ENCODE data around the gene SIMC1. TPM values are rescaled to one million over a fixed set of nuclear protein-coding genes. Genes with fewer than 3 reads are reported as not detected.

The SIMC1 gene
- total and polyA plus RNA-seq, 2 of the 4 experiments (the other 2 are of a cell fraction): 8.2 to 11.7 TPM

- H3K23ac ChIP-seq (ENCODE audit: low read depth, low read length): no peak overlapping the region
- H2BK5ac ChIP-seq (ENCODE audit: low read depth, low read length, poor library complexity, severe bottlenecking): no peak overlapping the region
- ATAC-seq (ENCODE audit: low read depth) (peak; percentile 56), DNase-seq (peak; percentile 15)
- H3K9me1 ChIP-seq (ENCODE audit: insufficient read depth, low read length): no peaks in the 10 kb centered on the region; the same call in 1 of the 2 replicates
- TF ChIP-seq SMC3 (IDR thresholded peaks at IDR 0.05; ENCODE audit: low read depth, low read length) (no peak), CHD1 (IDR thresholded peaks at IDR 0.05; ENCODE audit: low read depth, low read length) (no peak), RAD21 (IDR thresholded peaks at IDR 0.05; ENCODE audit: low read length) (no peak), RCOR1 (IDR thresholded peaks at IDR 0.05; ENCODE audit: insufficient replicate concordance, low read length) (no peak), RFX5 (IDR thresholded peaks at IDR 0.05; ENCODE audit: low read depth, low read length) (no peak), MAFK (IDR thresholded peaks at IDR 0.05; ENCODE audit: low read depth, low read length) (no peak), ELK1 (IDR thresholded peaks at IDR 0.05; ENCODE audit: borderline replicate concordance, low read depth, low read length) (no peak), MAZ (IDR thresholded peaks at IDR 0.05; ENCODE audit: borderline replicate concordance, low read depth, low read length) (no peak), CEBPB (IDR thresholded peaks at IDR 0.05; ENCODE audit: low read depth, low read length) (no peak), NFE2L2 (IDR thresholded peaks at IDR 0.05; ENCODE audit: low read depth, low read length) (no peak), CTCF (conservative IDR thresholded peaks at IDR 0.05; ENCODE audit: low read depth, low read length) (no peak), MXI1 (IDR thresholded peaks at IDR 0.05; ENCODE audit: borderline replicate concordance, low read depth, low read length) (no peak), USF2 (IDR thresholded peaks at IDR 0.05; ENCODE audit: low read depth, low read length) (no peak), FOS (IDR thresholded peaks at IDR 0.05; ENCODE audit: low read depth, low read length) (no peak), BHLHE40 (IDR thresholded peaks at IDR 0.05; ENCODE audit: low read depth, low read length) (no peak), POLR2A (IDR thresholded peaks at IDR 0.05; ENCODE audit: low read depth, low read length) (no peak)
- no peak overlapping the region for H2BK120ac ChIP-seq (ENCODE audit: low read depth, low read length)
- H2AK9ac ChIP-seq (replicated peaks; ENCODE audit: low read depth, low read length, poor library complexity): no peak overlapping the region
- intact Hi-C loops (cut with micrococcal nuclease) (no loop called here), in situ Hi-C loops (cut with MboI; ENCODE audit: low sequenced_read_pairs) (no loop called here), dilution Hi-C loops (cut with HindIII; ENCODE audit: low sequenced_read_pairs, unreplicated experiment) (no loop called here)
- H4K20me1 ChIP-seq (ENCODE audit: insufficient read depth, low read length): no peaks in the 10 kb centered on the region; the same call in 1 of the 2 replicates
- H3K4me1 ChIP-seq (ENCODE audit: control insufficient read depth, insufficient read depth, low read length): no peaks in the 10 kb centered on the region
- peaks cover 35% of the 10 kb centered on the region for H3K36me3 ChIP-seq (ENCODE audit: control insufficient read depth, insufficient read depth, low read length)
- no peak overlapping the region for H2BK20ac ChIP-seq (ENCODE audit: low read depth, low read length)
- BruUV-seq (replicated peaks): no TSS peak
- no peak overlapping the region for H3K27ac ChIP-seq (ENCODE audit: insufficient read depth, low read length)
- ChIA-PET POLR2A (ENCODE audit: unreplicated experiment) (no interaction called here), CTCF (no interaction called here)
- no peak overlapping the region for H3K18ac ChIP-seq (ENCODE audit: low read depth, low read length)
- H3K9ac ChIP-seq (ENCODE audit: low read depth, low read length): no peak overlapping the region
- H3K4ac ChIP-seq (ENCODE audit: low read depth, low read length): no peak overlapping the region
- no peak overlapping the region for H2AFZ ChIP-seq (replicated peaks; ENCODE audit: low read length, poor library complexity)
- H3K56ac ChIP-seq (ENCODE audit: extremely low read depth, insufficient read depth, low read length): no peak overlapping the region
- H2AK5ac ChIP-seq (ENCODE audit: low read depth, low read length): no peak overlapping the region
- H3K14ac ChIP-seq (replicated peaks; ENCODE audit: low read depth, low read length): no peak overlapping the region
- H3K4me3 ChIP-seq (ENCODE audit: insufficient read depth, low read depth, low read length): no peak overlapping the region
- no peak overlapping the region for H4K8ac ChIP-seq (ENCODE audit: low read depth in 2 of 2, low read length in 2 of 2)
- no peaks in the 10 kb centered on the region for H3K27me3 ChIP-seq (ENCODE audit: control insufficient read depth, insufficient read depth, low read length)
- H3K79me1 ChIP-seq (ENCODE audit: low read depth in 1 of 2, low read length in 2 of 2): peaks cover 5 to 13% of the 10 kb centered on the region in 2 experiments; a peak in 3 of 4 replicates
- H3K9me3 ChIP-seq (ENCODE audit: control insufficient read depth, insufficient read depth, low read length): no peaks in the 10 kb centered on the region
- WGBS, 2 experiments (ENCODE audit: extremely low coverage in 2 of 2, insufficient read length in 1 of 2): 76% methylated on average over 3 of the region's 3 CpGs; no CpG with 5 or more reads in 1 of the 2 experiments
- no peak overlapping the region for H3K4me2 ChIP-seq (ENCODE audit: low read depth, low read length)
- no peak overlapping the region for H4K91ac ChIP-seq (ENCODE audit: insufficient read depth, low read depth, low read length)
- H2BK15ac ChIP-seq (ENCODE audit: low read depth, low read length): no peak overlapping the region
- no peak overlapping the region for H4K5ac ChIP-seq (ENCODE audit: low read depth, low read length)
These were observed 143.2 kb downstream of the SIMC1 start for GRCh38 chr5:176381423-176381822.

All from IMR-90 (cell line).